ENCODE data around the gene NGFR. TPM values are rescaled to one million over a fixed set of nuclear protein-coding genes. Genes with fewer than 3 reads are reported as not detected.

The NGFR gene, protein sequence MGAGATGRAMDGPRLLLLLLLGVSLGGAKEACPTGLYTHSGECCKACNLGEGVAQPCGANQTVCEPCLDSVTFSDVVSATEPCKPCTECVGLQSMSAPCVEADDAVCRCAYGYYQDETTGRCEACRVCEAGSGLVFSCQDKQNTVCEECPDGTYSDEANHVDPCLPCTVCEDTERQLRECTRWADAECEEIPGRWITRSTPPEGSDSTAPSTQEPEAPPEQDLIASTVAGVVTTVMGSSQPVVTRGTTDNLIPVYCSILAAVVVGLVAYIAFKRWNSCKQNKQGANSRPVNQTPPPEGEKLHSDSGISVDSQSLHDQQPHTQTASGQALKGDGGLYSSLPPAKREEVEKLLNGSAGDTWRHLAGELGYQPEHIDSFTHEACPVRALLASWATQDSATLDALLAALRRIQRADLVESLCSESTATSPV
- total RNA-seq: 10 to 100 TPM in 3 of 4 donors, 1 to 10 TPM in 1; 6.5 to 44.6 (median 33.7) TPM

DNA sequence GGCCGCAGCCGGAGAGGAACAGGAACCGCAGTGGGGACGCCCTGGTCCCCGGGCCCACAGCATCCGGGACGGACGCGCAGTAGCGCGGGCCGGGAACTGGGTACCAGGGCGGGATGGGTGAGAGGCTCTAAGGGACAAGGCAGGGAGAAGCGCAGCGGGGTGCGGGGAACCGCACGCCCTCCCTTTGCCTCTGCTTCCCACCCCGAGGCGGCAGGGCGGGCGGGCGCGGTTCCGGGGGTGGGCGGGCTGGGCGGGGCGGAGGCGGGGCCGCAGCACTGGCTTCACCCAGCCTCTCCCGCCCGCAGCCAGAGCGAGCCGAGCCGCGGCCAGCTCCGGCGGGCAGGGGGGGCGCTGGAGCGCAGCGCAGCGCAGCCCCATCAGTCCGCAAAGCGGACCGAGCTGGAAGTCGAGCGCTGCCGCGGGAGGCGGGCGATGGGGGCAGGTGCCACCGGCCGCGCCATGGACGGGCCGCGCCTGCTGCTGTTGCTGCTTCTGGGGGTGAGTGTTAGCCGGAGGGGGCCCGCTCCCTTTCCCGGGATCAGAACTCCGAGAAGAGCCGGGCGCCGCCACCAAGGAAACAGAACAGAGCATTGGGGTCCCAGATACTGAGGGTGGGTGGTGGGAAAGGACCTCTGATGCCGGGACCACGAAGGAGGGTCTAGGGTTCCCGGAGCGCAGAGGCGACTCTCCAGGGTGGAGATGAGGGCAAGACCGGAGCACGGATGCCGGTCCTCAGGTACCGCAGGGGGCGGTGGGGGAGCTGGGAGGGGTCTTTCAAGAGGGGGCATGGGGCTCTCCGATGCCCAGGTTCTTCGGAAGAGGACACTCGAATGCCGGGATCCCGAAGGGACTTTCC lies at the start of gene NGFR:
Gene NGFR, plus strand, starts transcription at position 308 of the 856 bp plus-strand sequence. Its CDS starts 125 bp downstream, at position 433.
- ATAC-seq (ENCODE audit: low FRiP score) (peak; percentile 78), DNase-seq (ENCODE audit: low spot score) (no peak)
- TF ChIP-seq, protein P1, sequence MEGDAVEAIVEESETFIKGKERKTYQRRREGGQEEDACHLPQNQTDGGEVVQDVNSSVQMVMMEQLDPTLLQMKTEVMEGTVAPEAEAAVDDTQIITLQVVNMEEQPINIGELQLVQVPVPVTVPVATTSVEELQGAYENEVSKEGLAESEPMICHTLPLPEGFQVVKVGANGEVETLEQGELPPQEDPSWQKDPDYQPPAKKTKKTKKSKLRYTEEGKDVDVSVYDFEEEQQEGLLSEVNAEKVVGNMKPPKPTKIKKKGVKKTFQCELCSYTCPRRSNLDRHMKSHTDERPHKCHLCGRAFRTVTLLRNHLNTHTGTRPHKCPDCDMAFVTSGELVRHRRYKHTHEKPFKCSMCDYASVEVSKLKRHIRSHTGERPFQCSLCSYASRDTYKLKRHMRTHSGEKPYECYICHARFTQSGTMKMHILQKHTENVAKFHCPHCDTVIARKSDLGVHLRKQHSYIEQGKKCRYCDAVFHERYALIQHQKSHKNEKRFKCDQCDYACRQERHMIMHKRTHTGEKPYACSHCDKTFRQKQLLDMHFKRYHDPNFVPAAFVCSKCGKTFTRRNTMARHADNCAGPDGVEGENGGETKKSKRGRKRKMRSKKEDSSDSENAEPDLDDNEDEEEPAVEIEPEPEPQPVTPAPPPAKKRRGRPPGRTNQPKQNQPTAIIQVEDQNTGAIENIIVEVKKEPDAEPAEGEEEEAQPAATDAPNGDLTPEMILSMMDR (IDR thresholded peaks at IDR 0.05): no peak

DNA sequence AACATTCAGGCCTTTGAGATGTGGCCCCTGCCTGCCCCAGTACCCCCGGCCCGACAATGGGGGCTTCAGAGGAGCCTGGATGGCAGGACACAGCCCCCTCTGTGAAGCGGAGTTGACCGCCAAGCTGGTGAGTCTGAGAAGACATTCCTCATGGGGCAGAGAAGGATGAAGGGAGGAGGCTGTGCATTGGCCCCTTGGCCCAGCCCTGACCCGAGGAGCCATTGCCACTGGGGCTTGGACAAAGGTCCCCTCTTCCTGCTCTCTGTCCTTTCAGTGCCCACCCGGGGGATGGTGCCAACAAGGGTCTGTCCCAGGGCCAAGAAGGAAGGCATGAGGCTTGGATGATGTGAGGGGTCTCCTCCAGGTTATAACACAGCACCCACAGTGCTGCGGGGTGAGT lies 49.5 kb upstream of the NGFR start:
- no peak for ATAC-seq (ENCODE audit: low FRiP score)
- TF ChIP-seq, protein P1 (IDR thresholded peaks at IDR 0.05): no peak
- no peak for DNase-seq (ENCODE audit: low spot score)

DNA sequence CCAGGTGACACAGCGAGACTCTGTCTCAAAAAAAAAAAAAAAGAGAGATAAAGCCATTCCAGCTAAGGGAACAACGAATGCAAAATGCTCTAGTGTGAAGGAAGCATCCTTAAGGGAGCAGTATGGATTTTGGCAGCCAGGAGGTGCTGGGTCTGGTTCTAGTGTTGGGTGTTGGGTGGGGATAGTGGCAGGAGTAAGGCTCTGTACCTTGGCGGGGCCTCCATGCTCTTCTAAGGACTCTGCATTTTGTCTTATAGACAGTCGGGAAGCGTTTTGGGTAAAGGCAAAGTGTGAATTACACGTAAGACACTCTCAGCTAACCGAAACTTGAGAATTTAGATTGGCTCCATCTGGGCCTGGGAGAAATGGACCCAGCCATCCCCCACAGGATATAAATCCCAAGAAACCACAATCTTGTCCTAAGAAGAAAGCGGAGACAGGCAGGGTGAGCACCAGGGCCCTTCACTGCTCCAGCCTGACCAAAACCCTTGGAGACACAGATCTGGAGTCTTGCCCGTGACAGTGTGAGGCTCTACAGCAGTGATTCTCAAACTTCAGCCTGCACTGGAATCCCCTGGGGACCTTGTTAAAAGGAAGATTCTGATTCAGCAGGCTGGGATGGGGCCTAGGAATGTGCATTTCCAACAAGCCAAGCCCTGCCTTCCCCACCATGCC lies 47.3 kb upstream of the NGFR start:
- no peak for ATAC-seq (ENCODE audit: low FRiP score)
- TF ChIP-seq, protein P1 (IDR thresholded peaks at IDR 0.05): no peak
- no peak for DNase-seq (ENCODE audit: low spot score)

DNA sequence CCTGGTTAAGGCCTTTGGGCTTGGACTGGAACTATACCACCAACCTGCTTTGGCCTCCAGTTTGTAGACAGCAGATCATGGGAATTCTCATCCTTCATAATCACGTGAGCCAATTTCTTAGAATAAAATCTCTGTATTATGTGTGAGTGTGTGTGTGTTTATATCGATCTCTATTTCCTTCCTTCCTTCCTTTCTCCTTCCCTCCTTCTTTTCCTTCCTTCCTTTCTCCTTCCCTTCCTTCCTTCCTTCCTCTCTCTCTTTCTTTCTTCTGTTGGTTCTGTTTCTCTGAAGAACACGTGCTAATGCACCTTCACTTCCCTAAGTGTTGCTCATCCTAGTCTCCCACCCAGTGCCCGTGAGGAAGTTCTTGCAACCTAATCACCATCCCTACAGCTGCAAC lies 44.9 kb upstream of the NGFR start:
- TF ChIP-seq, protein P1 (IDR thresholded peaks at IDR 0.05): no peak
- no peak for ATAC-seq (ENCODE audit: low FRiP score)
- DNase-seq (ENCODE audit: low spot score): no peak

DNA sequence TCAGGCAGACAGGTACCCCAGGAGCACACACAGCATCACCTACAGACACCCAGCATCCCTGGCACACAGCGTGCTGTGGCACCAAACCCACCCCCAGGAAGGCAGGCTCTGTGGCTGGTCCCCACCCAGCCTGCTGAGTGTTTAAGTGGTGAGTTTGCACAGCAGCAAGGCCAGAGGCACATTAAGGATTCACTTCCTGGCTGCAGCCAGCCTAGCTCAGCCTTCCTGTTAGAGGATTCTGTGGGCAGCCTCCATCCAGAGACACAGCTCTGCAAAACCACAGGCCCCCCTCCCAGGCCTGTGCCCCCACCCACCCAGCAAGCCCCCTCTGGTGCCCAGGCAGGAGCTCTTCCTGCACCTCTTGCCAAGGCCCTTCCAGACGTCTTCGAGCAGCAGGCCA lies 44.4 kb upstream of the NGFR start:
- DNase-seq (ENCODE audit: low spot score): no peak
- no peak for ATAC-seq (ENCODE audit: low FRiP score)
- TF ChIP-seq, protein P1 (IDR thresholded peaks at IDR 0.05): no peak

DNA sequence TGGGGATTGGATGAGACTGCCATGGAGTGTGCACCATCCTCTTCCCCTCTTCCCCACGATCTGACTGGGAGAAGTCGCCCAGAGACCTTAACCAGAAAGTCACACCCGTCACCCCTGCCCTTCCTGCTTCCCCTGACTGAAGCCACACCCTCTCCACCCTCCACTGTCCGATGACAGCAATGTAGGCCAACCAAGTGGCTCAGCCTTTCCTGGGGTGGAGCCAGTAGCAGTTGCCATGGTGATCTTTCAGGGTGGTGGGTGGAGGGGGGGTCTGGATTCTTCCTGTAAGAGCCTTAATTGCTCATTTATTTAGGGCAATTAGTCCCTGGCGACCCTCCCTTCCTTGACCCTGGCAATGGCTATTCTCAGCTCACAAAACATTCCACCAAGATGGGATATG lies 42.9 kb upstream of the NGFR start:
- TF ChIP-seq, protein P1 (IDR thresholded peaks at IDR 0.05): no peak
- ATAC-seq (ENCODE audit: low FRiP score): no peak
- no peak for DNase-seq (ENCODE audit: low spot score)

Data from omental fat pad (tissue), 4 donors.